HEK293T (cell line): ENCODE measurements around the gene ANO10.

Source experiments
- ELF4 ChIP-seq: fragments of 450-650 bp; IDR thresholded peaks from 2 replicates; pipeline ENCODE4 v1.6.1; 2017; ENCODE audit warnings: antibody characterized with exemption
- FOXA1 ChIP-seq: fragments of 450-650 bp; IDR thresholded peaks from 2 replicates; pipeline ENCODE4 v1.6.1; 2016; ENCODE audit warnings: mild to moderate bottlenecking
- FOXK2 ChIP-seq: fragments of 450-650 bp; IDR thresholded peaks from 2 replicates; pipeline ENCODE4 v1.6.1; 2016; ENCODE audit warnings: mild to moderate bottlenecking
- FOXM1 ChIP-seq: fragments of 450-650 bp; IDR thresholded peaks from 2 replicates; pipeline ENCODE4 v1.6.1; 2017; ENCODE audit warnings: mild to moderate bottlenecking, borderline replicate concordance
- SP1 ChIP-seq: fragments of 450-650 bp; IDR thresholded peaks from 2 replicates; pipeline ENCODE4 v1.6.1; 2017
- SUZ12 ChIP-seq: fragments of 450-650 bp; IDR thresholded peaks from 2 replicates; pipeline ENCODE4 v1.6.1; 2016; ENCODE audit warnings: mild to moderate bottlenecking

DNA sequence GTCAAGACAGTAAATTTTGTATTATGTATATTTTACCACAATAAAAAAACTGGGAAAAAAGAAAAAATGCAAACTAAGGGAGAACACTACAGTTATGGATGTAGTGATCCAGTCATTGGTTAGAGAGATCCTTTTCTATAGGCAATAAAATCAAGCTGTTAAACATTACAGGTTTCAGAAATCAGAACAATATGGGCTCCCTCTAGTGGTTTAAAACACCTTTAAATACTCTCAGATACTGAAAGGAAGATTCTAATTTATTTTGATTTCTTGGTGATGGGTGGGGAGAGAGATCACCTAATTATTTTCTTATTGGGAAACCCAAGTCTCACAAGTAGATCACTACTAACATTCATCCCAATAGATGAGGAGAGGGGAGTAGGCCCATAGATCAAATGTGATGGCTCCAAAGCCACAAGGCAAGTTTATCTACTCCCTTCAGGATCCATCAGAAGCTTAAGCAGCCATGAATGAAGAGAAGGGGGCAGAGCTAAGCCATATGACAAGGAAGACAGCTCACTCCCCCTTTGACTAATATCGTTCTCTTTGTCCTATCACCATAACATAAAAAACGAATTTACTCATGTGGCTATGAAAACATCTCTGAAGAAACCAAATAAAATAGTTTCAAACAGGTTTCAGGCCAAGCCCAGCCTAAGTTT lies 118.6 kb downstream of the ANO10 start:
- TF ChIP-seq FOXA1 (no peak), FOXK2 (no peak), SP1 (no peak), ELF4 (no peak), FOXM1 (no peak), SUZ12 (no peak)
